Esophagus (tissue), 2 donors: ENCODE results near the gene DLGAP5. TPM values are rescaled to one million over a fixed set of nuclear protein-coding genes. Genes with fewer than 3 reads are reported as not detected.

ENCODE experiments used
- H3K27ac ChIP-seq, 2 donors: one replicate each; pipeline ENCODE4 v1.5.1; 2013; ENCODE audit warnings: low read depth in 2 of 2, mild to moderate bottlenecking in 2 of 2, inconsistent platforms in 1 of 2, low read length in 1 of 2, moderate library complexity in 1 of 2
- H3K27me3 ChIP-seq, 2 donors: one replicate each; pipeline ENCODE4 v1.6.1; 2013; ENCODE audit warnings: low read length in 2 of 2, control low read depth in 1 of 2, mild to moderate bottlenecking in 1 of 2; ENCODE audit not compliant: insufficient read depth in 2 of 2, control insufficient read depth in 1 of 2
- H3K36me3 ChIP-seq, 2 donors: one replicate each; pipeline ENCODE4 v1.6.1; 2013; ENCODE audit warnings: low read length in 1 of 2; ENCODE audit not compliant: control insufficient read depth in 2 of 2, insufficient read depth in 2 of 2
- H3K4me1 ChIP-seq, 2 donors: one replicate each; pipeline ENCODE4 v1.6.1; 2013; ENCODE audit warnings: low read length in 1 of 2; ENCODE audit not compliant: control insufficient read depth in 2 of 2, insufficient read depth in 2 of 2
- H3K4me3 ChIP-seq, 2 donors: one replicate each; pipeline ENCODE4 v1.5.1; 2013; ENCODE audit warnings: low read length in 2 of 2, mild to moderate bottlenecking in 2 of 2, low read depth in 1 of 2, moderate library complexity in 1 of 2
- H3K9me3 ChIP-seq, 2 donors: one replicate each; pipeline ENCODE4 v1.6.1; 2013; ENCODE audit warnings: mild to moderate bottlenecking in 2 of 2, low read depth in 1 of 2, low read length in 1 of 2, moderate library complexity in 1 of 2; ENCODE audit not compliant: control insufficient read depth in 2 of 2, insufficient read depth in 1 of 2
- WGBS, 2 donors: extraction: QIAGEN DNeasy Blood & Tissue Kit; methylation state at CpG; one replicate each; pipeline ENCODE4 v1.1.7; 2013; 5-methylcytosine and 5-hydroxymethylcytosine counted together
- polyA plus RNA-seq, 2 donors: library from polyadenylated mRNA; stranded (reverse); fragments of 200-250 nt; gene quantifications; one replicate each; pipeline ENCODE4 v1.2.3, GENCODE V29; 2013
- donor health status: healthy with polysubstance abuse.
- donor health status: Bipolar disorder and iron deficiency.

Gene DLGAP5
- polyA plus RNA-seq, 2 donors = 1.4 to 6.0 TPM

- Histone ChIP-seq H3K36me3 (no peaks in the 10 kb centered on the region), H3K4me1 (no peaks in the 10 kb centered on the region), H3K27ac (no peak overlapping the region), H3K27me3 (no peaks in the 10 kb centered on the region), H3K9me3 (no peaks in the 10 kb centered on the region), H3K4me3 (no peak overlapping the region)
- WGBS, 2 donors = 79 to 89% methylated on average over 1 of the region's 1 CpG
Observed at GRCh38 chr14:55152052-55152753, 39.2 kb downstream of the DLGAP5 start.

GRCh38 chr14:55151601-55152000, 39.8 kb downstream of the DLGAP5 start:
- no peaks in the 10 kb centered on the region for H3K4me1 ChIP-seq
- WGBS, 2 donors = 94 to 96% methylated on average over 1 of the region's 1 CpG
- no peaks in the 10 kb centered on the region for H3K9me3 ChIP-seq
- no peak overlapping the region for H3K4me3 ChIP-seq
- no peaks in the 10 kb centered on the region for H3K27me3 ChIP-seq
- H3K36me3 ChIP-seq = no peaks in the 10 kb centered on the region
- no peak overlapping the region for H3K27ac ChIP-seq

GRCh38 chr14:55146425-55146824, 45.0 kb downstream of the DLGAP5 start:
- Histone ChIP-seq H3K27me3 (no peaks in the 10 kb centered on the region), H3K4me3 (no peak overlapping the region), H3K9me3 (no peaks in the 10 kb centered on the region), H3K4me1 (no peaks in the 10 kb centered on the region), H3K36me3 (peaks cover 10 to 12% of the 10 kb centered on the region in 2 donors), H3K27ac (no peak overlapping the region)
- 84 to 85% methylated on average over 2 of the region's 2 CpGs for WGBS, 2 donors

DNA sequence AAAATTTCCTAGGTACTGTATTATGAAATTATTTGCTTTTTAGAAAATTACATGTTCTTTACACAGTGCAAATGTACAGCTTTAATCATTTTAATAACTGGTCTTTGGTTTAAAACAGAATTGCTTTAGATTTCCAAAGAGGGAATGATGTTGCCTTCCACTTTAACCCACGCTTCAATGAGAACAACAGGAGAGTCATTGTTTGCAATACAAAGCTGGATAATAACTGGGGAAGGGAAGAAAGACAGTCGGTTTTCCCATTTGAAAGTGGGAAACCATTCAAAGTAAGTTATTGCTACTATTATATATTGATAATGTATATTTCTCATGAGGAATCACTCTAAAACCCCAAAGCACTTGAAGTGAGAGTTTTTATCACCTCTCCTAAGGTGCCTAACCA, 48.9 kb downstream of the DLGAP5 start:
- peaks cover 30 to 32% of the 10 kb centered on the region in 2 donors for H3K36me3 ChIP-seq
- no peaks in the 10 kb centered on the region for H3K9me3 ChIP-seq
- H3K4me3 ChIP-seq = no peak overlapping the region
- H3K4me1 ChIP-seq = peaks cover 3 to 4% of the 10 kb centered on the region in 2 donors
- no peaks in the 10 kb centered on the region for H3K27me3 ChIP-seq
- 80 to 82% methylated on average over 2 of the region's 2 CpGs for WGBS, 2 donors
- no peak overlapping the region for H3K27ac ChIP-seq

DNA sequence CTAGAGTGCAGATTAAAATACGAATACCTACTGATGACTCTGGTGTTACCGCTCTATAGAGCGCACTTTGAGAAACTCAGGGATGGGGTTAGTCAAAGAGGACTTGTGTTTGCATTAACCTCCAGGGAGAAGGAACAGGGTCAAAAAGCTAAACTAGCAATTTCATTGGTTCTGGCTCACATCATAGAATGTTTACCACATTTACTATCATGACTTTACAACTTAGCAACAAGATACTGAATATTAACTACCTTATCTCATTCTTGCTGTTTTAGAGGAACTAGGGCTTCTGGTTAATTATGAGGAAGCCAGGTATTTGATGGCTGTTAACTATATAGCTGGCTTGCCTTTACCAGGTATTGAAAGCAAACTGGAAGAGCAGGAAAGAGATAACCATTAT, 49.6 kb downstream of the DLGAP5 start:
- no peak overlapping the region for H3K27ac ChIP-seq
- no peaks in the 10 kb centered on the region for H3K27me3 ChIP-seq
- peaks cover 3 to 4% of the 10 kb centered on the region in 2 donors for H3K4me1 ChIP-seq
- H3K4me3 ChIP-seq = no peak overlapping the region
- no peaks in the 10 kb centered on the region for H3K9me3 ChIP-seq
- WGBS, 2 donors = 96 to 97% methylated on average over 3 of the region's 3 CpGs
- peaks cover 30 to 32% of the 10 kb centered on the region in 2 donors for H3K36me3 ChIP-seq

DNA sequence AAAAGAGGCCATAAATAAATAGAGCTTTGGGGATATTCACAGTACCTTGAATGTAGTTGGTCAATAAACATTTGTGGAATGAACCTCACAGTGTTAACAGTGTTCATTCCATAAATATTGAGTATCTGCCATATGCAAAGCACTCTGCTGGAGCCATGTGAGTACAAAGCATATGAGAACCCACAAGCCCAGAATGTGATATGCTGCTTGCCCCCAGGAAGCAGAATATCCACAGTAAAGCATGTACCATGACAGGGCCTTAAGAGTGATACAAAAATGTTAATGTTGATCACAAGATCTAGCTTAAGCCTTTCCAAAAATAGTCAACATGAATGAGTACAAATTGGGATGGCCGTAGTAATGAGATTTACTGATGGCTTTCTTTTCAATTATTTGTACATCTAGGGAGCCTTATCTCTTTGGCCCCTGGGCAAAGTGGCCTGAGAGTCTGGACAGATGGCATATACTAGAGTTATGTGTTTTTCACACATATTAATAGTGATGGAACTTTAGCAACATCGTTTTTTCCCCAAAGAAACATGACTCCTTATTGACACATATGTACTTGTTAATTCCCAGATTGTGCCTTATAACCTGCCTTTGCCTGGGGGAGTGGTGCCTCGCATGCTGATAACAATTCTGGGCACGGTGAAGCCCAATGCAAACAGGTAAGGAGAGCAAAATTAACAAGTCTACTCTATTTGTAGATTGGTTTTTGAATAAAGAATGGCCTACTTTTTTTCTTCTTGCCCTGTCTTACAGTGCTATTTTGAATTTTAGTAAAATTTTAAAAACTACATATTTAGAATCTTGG, 51.5 kb downstream of the DLGAP5 start:
- Histone ChIP-seq H3K27ac (no peak overlapping the region), H3K36me3 (peaks cover 29 to 30% of the 10 kb centered on the region in 2 donors), H3K27me3 (no peaks in the 10 kb centered on the region), H3K9me3 (no peaks in the 10 kb centered on the region), H3K4me1 (peaks cover 3 to 7% of the 10 kb centered on the region in 2 donors), H3K4me3 (no peak overlapping the region)
- WGBS, 2 donors = 77 to 84% methylated on average over 4 of the region's 4 CpGs

GRCh38 chr14:55139141-55139540, 52.2 kb downstream of the DLGAP5 start:
- H3K27ac ChIP-seq = no peak overlapping the region
- no peaks in the 10 kb centered on the region for H3K9me3 ChIP-seq
- H3K36me3 ChIP-seq = peaks cover 25 to 30% of the 10 kb centered on the region in 2 donors
- H3K4me1 ChIP-seq = peaks cover 3 to 7% of the 10 kb centered on the region in 2 donors
- H3K4me3 ChIP-seq = no peak overlapping the region
- no peaks in the 10 kb centered on the region for H3K27me3 ChIP-seq

- H3K9me3 ChIP-seq = no peaks in the 10 kb centered on the region
- H3K4me3 ChIP-seq = no peak overlapping the region
- no peaks in the 10 kb centered on the region for H3K27me3 ChIP-seq
- peaks cover 3 to 9% of the 10 kb centered on the region in 2 donors for H3K4me1 ChIP-seq
- H3K27ac ChIP-seq = peak overlapping the region; percentile 15 to 26
- 93 to 94% methylated on average over 7 of the region's 7 CpGs for WGBS, 2 donors
- peaks cover 22 to 32% of the 10 kb centered on the region in 2 donors for H3K36me3 ChIP-seq
Observed at GRCh38 chr14:55138091-55138490, 53.3 kb downstream of the DLGAP5 start.

GRCh38 chr14:55136885-55137786, 54.2 kb downstream of the DLGAP5 start:
- Histone ChIP-seq H3K4me1 (peaks cover 3 to 9% of the 10 kb centered on the region in 2 donors), H3K36me3 (peaks cover 18 to 29% of the 10 kb centered on the region in 2 donors), H3K27ac (peak overlapping the region; percentile 36 to 57), H3K9me3 (no peaks in the 10 kb centered on the region), H3K27me3 (no peaks in the 10 kb centered on the region), H3K4me3 (peak overlapping the region in 1 of 2 donors; percentile 24)
- WGBS, 2 donors = 43 to 54% methylated on average over 12 of the region's 12 CpGs
